Measurements from ENCODE around the gene DPEP3.
A peak's percentile ranks its signal among the peaks of the same experiment; 100 is the strongest.
"Not testable (repeated sequence)": the region's sequence is repeated elsewhere in the genome, so short reads cannot be mapped to it uniquely, and the experiment has no call there.

DPEP3 gene

DNA sequence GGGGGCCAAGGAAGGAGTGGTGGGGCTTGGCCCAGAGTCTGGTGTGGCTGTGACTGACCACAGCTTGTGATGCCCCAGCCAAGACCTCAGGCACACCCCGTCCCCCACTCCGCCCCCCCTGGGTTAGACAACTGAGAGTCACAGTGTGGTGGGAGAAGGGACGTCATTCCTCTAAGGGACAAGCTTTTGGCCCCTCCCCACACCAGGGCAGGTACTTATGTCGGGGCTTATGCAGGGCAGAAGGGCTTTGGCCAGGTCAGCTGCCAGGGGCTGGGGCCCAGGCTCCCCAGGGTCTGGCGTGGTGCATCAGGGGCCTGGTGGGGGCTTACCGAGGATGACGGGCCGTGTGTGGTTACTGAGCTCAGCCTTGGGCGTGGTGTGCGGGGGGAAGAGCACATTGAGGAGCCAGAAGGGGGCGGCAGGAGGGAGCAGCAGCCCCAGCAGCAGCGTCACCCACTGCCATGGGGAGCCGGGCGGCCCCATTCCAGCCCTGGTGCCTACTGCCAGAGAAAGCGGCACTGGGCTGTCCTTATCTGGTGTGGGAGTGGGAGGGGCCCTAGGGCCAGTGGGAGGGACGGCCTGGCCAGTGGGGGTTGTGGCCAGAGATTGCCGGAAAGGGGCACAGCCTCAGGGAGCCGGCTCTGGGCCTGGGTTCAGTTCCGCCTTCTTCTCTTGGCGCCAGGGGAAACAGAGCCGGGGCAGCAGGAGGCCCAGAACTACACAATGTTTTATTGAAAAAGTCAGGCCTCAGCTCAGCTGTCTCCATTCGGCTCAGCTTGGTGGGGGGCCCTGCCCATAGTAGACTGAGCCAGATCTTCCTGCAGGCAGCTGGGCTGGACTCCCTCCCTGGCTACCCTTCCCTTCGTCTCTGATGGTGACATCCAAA lies 36.4 kb downstream of the DPEP3 start, which contains the start of gene LCAT:
Gene LCAT, minus strand, starts transcription at position 502 of the 886 bp plus-strand sequence. Its CDS starts 19 bp downstream, at position 483.
- DNase-seq: no peak

DNA sequence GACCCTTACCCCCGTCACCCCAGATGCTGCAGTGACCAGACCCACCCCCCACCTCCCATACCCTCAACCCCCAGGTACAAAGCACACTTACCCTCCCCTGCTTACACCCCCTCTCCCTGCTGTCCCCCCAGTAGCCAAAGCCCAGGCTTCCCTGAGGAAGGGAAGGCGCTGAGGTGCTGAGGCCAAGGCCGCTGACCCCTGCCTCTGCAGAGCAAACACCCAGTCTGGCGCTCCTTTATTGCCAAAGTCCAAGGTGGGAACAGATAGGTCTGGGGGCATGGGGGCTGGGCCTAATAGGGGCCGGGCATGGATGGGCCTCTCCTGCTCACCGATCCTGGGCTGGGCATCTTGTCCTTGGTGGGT lies 37.1 kb downstream of the DPEP3 start:
- no peak for DNase-seq

DNA sequence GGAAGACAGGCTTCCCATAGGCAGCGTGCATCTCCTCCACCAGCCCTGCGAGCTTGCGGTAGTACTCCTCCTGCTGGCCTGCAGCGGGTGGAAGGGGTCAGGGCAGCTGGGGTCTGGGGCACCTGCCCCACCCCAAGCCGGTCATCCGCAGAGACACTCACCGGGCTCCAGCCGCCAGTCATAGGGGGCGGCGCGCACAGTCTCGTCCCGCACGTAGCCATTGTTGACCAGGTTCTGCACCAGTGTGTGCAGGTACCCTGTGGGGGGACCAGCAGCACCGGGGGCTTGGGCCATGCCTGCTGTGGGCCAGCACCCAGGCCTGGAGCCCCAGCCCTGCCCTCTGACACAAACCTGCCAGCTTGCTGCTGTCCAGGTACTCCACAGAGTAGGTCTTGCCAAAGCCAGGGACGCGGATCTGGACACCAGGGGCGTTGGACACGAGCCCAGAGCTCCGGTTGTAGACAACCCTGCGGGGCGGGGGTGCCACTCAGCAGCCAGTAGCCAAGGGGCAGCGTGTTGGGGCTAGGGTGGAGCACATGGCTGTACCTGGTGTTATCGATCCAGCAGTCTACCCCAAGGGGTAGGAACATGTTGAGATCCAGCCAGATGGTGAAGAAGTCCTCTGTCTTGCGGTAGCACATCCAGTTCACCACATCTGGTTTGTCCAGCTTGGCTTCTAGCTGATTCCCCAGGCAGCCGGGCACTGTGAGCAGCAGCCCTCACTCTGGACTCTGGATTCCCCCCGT lies 37.6 kb downstream of the DPEP3 start:
- DNase-seq: no peak

DNA sequence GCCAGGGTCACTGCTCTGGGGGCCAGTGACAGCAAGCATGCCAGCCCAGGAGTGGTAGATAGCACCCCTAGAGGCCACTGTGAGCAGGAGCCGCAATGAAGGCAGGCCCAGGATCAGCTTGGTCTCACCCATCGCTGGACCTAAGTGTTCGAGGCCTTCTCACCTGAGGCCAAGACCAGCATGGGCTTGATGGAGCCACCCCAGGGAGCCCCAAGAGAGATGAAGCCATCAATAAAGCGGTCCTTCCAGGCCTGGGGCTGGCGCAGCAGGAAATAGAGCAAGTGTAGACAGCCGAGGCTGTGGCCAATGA lies 38.1 kb downstream of the DPEP3 start:
- DNase-seq: peak in 2 of 5 experiments; percentile 15 to 42

DNA sequence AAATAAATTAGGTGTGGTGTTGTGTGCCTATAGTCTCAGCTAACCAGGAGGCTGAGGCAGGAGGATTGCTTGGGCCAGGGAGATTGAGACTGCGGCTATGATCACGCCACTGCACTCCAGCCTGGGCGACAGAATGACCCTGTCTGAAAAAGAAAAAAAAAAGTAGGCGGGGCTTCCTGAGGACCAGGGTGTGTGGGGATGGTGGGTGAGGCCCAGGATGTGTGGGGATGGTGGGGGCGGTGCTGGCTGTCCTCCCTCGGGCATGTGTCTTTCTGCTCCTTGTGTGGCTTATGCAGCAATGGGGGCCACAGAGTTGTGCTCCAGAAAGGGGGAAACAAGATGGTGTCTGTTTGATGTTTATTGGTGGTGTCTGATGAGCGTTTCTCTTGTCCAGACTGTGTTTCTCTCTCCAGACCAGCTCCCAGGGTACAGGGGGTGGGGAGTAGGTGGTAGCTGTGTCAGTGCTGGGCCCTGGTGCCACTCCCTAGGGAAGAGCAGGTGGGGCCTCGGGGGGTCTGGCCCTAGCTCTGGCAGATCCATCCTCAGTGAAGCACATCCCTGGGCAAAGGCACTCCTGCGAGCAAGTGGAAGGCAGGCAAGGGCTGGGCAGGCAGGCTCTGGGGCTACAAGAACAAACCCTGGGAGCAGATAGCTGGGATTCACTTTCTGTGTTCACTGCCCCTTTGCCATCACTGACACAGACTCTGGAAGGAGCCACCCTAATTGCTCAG lies 38.7 kb downstream of the DPEP3 start:
- no peak for DNase-seq

DNA sequence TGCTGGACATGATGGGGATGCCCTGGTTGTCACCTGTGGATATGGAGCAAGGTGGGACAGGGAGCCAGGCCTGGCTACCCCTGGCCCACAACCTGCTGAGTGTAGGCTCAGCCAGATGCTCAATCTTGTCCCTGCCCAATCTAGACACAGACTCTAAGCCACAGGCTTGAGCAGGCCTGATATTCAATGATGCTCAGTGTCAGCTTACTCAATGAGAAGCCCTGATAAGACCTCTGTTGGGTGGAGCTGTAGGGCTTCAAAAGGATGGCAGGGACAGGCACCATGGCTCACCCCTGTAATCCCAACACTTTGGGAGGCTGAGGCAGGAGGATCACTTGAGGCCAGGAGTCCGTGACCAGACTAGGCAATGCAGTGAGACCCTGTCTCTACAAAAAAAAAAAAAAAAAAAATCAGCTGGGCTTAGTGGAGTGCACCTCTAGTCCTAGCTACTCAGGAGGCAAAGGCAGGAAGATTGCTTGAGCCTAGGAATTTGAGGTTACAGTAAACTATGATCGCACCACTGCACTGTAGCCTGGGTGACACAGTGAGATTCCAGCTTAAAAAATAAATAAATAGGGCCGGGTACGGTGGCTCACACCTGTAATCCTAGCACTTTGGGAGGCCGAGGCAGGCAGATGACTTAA lies 39.7 kb downstream of the DPEP3 start:
- no peak for DNase-seq

DNA sequence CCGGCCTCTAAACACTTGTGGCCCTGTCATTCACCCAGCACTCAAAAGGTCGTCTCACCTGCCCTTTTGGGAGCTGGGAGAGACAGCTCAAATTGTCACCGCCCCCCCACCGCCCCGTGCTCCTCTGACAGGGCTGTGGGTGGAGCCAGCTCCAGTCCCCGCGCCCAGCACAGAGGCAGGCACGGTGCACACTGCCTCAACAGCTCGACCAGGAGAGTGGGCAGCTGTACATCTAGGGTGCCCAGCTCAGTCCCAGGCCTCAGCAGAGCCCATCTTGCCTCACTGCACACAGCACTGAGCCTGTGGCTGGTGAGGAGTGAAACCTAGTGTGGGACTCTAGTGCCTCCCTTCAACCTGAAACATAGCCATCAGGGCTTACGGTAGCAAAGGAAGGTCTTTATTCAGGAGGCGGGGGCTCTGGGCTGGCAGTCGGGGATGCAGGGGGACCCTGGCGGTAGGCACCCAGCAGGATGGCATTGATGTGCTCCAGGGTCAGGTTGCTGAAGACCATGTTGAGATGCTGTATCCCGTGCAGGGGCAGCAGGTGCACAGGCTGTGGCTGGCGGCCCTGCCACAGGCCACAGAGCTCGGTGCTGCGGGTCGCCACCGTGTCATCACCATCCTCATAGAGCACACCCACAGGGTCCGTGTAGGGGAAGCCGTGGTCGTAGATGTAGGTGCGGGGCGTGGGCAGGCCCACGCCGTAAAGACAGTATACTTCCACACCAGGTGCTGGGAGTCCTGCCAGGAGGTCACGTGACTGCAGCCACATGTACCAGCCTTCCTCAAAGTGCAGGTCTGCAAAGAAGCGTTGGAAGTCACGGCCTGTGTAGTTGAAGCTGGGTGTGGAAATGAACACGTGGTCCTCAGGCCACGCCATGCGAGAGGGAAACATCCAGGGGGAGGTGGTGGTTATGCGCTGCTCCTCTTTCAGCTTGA lies 40.5 kb downstream of the DPEP3 start:
- DNase-seq: peak in 3 of 5 experiments; percentile 16 to 43 (median 19)

DNA sequence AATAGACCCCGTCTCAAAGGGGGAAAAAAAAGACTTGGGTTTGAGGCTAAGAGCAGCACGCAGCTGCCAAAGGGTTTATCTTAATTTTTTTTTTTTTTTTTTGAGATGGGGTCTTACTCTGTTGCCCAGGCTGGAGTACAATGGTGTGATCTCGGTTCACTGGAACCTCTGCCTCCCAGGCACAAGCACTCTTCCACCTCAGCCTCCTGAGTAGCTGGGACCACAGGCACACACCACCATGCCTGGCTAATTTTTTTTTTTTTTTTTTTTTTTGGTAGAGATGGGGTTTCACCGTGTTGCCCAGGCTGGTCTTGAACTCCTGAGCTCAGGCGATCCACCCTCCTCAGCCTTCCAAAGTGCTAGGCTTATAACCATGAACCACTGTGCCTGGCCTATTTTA lies 42.6 kb downstream of the DPEP3 start:
- not testable (repeated sequence) for DNase-seq

DNA sequence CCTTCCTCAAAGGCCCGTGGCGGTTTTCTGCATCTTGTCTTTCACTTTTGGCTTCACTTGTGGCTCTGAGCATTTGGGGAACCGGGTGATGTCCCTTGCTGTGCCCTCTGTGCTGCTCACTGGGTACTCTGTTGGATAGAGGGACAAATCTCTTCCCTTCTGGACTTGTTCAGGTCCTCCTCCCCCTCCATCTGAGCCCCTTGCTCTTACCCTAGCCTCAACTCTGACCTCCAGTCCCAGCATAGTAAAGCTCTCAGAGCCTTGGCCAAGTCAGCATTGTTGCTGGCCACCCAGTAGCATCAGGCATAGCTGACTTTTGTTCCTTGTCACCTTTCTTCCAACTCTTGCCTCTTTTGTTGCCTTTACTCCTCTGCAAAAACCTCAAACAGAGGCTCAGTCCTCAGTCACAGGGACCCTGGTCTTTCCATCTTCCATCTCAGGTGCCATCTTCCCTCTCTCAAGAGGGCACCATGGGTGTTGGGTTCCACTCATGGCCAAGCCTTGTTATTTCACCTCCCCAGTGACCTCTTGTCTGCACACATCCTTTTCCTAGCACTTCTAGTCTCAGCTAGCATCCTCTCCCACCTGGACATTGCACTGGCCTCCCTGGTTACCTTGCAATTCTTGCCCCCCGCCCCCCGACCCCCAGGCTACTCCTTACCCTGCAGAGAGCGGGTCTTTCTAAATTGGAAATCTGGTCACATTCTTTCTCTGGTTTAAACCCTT lies 43.3 kb downstream of the DPEP3 start:
- DNase-seq: peak in 3 of 5 experiments; percentile 56 to 93 (median 62)

DNA sequence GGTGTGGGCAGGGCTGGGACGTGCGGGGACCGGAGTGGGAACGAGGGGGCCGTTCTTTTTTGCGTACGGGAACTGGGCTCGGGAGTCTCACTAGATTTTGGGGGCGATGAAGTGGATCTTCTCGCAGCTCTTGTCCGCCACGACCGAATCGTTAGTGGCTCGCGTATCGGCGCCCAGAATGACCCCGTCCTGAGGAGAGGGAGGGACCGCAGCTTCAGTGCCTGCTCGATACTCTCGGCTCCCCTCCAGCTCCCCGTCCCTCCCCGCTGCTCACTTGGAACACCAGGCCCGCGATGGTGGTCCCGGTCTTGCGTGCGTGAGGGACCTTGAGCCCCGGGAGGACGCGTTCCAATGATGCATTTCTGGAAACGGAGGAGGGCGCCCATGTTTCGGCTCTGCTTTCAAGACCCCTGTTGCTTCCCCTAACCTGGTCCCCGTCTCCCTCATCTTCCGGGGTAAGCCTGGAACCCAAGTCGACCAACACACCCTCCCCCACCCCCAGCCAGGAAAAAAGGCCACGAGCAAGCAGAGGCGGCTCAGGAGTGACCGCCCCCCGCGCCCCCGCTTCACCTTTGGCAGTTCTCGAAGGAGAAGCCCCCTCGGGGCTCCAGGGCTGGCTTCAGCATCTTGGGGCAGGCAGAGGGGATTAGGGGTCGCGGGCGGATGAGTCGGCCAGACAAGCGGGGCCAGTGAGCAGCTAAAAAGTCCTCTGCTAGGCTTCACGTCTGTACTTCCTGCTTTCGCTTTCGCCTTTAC lies 44.0 kb downstream of the DPEP3 start, which contains the start of gene PSMB10:
Gene PSMB10, minus strand, starts transcription at position 727 of the 756 bp plus-strand sequence. Its CDS starts 101 bp downstream, at position 626.
- DNase-seq: peak in 4 of 5 experiments; percentile 21 to 74 (median 50)

DNA sequence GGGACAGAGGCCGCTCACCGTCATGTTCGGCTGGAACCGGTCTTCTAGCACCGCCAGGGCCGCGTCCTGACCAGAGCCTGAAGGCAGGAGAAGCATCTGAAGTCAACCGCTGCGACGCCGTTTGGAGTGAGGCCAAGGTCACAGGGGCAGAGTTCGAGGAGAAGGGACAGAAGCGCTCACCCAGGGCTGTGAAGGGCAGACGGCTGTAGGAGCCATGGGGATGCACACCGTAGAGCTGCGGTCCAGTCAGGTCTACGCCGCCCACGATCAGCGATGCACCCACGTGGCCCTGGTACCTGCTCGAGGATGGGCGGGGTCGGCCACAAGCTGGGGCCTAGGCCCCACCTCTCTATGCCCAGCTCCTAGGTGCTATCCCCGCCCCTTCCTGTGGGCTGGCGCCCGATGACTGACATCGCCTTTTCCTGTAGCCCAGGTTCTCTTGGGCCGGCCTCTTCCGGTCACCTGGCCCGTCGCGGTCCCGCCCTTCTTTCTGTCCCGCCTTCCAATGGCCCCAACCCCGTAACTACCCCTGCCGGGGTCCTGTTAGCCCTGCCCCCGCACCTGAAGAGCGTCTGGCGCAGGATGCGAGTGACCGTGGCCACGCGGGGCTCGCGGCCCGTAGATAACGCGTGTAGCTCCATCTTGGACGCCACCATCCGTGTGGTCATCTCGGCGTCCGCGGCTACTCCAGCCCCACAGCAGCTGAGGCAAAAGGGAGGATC lies 44.7 kb downstream of the DPEP3 start:
- DNase-seq: peak; percentile 87 to 98 (median 93)

DNA sequence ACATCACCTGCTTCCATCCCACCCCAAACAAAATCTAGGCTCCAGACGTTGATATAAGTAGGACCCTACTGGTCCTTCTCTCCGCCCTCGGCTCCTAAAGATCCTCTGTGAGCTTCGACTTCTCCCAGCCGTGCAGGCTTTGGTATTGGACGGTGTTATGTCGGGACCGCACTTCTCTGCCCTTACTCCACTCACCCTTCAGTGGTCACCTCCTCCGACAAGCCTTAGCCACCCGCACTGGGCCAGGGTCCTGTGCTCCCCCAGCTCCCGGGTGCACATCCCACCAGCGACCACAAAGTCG lies 45.2 kb downstream of the DPEP3 start:
- no peak for DNase-seq

DNA sequence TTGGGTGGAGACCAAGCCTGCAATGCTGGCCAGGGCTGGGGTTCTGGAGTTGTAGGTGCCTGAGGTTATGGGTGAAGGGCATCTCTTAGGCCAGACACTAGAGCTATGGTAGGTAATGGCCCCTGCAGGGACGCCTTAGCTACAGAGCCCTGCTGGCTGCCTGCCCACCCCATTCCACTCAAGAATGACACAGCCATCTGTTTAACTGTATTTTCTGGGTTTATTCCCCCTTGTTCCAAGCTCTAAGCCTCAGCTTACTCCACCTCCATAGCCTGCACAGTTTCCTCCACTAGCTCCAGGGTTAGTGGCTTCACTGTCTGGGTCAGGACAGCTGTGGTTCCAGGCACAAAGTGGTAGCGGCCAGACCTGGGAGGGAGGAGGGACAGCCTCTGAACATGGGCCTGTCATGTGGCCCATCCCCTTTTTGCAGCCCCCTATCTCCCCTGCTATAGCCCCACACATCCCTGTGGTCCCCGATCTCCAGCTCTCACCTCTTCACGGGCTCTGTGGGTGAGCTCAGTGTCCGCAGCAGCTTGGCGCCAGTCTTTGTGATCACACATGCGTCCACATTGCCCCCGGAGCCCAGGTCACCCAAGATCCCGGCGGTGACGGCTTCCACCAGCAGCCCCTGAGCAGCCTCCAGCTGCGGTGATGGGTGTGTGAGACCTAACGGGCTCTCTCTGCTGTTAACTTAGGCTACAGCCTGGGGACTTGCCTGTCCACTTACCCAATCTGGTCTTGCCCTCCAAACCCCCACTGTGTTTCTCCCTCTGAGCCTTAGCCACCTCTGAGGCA lies 45.8 kb downstream of the DPEP3 start:
- no peak for DNase-seq

DNA sequence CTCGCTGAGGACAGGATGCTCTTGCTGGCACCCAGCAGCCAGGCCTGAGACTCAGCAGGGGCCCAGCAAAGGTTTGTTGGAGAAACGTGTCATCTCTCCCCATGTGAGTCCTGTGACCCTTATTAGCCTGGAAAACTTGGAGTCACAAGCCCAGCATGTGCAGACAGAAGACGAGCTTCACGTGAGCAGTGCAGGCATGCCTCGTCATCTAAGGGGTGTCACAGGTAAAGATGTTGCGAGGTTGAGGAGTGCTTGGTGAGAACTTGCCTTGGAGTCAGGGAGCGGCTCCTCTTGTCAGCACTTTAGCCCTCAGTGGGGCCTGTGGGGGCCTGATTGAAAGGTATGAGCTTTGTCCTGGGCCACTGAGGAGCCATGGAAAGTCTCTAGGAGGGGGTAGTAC lies 46.5 kb downstream of the DPEP3 start:
- DNase-seq: no peak

DNA sequence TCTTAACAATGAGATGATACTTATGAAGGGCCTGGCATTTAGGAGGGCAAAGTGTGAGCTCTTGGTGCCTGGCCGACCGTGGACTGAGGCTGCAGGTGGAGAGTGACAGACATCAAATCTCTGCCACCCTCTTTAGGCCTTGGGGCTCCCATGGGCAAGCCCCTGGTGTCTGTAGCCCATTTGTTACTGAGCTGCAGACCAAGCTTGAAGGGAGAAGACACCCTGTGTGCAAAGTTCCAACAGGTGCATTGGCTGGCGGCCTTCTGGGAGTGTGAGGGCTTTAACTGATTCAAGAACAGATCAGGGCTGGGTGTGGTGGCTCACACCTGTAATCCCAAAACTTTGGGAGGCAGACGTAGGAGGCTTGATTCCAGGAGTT lies 47.8 kb downstream of the DPEP3 start:
- no peak for DNase-seq

DNA sequence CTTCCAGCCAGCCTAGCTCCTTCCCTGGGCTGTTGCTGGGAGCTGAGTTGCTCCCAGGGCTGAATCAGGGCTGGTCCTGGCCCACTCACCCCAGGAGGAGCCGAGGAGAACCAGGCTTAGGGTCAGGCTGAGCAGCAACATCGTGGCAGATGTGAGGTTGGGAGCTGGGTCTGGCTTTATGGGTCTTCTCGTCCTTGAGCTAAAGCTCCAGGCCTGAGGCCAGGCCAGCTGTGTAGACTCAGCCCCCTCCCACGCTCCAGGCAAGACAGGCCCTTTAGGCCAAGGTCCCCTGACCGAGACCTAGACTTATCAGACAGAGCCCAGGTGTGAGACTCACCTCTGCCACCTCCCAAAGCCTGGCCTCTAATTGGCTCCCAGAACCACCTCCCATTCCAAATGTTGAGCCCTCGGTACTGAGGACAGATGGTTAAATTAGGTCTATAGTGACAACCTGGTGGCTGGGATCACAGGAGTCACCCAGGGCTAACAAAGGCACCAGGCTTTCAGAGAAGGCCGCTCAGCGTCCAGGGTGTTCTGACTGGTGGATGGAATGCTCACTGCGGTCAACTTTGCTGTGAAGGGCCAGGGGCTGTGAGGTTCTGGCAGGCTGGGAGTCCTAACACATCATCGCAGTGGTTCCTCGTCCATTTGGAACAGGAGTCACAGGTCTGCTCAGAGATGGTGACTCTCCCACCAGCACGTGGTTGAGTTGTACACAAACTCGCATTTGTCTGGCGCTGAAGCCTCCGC lies 48.4 kb downstream of the DPEP3 start, which contains the start of gene CTRL:
Gene CTRL, minus strand, starts transcription at position 151 of the 750 bp plus-strand sequence. Its CDS starts 10 bp downstream, at position 141.
- DNase-seq: no peak

DNA sequence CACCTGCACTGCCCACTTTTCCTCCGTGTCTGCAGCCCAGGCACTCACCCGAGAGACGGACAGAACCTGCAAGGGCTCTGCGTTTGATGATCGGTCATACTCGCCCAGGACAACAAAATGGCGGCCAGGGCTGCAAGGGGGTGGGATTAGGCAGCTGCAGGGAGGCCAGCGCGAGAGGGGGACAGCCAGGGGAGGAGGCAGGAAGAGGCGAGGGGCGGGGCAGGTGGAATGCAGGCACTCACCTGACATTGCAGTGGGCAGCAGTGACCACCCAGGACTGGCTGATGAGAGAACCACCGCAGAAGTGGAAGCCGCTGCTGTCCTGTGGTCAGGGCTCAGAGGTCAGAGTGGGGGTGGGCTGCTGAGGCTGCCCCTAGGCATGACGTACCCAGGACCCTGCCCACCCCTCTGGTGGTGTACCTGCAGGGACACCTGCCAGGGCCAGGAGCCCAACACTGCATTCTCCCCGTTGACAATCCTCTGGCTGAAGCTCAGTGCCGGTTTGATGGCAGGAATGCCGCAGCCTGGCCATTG lies 49.6 kb downstream of the DPEP3 start:
- no peak for DNase-seq

Measured in T-helper 2 cell (primary cell).